DOHH2 (cell line): ENCODE results near the gene GNL1.

Experiments
- EZH2phosphoT487 ChIP-seq: fragments of 200-600 bp; sonication (generic); IDR thresholded peaks from 2 replicates; pipeline ENCODE4 v1.6.1; 2017; ENCODE audit warnings: borderline replicate concordance, mild to moderate bottlenecking, antibody characterized with exemption, low read length, moderate library complexity, mixed read lengths
- TF ChIP-seq, protein P1 (sequence below): fragments of 200-600 bp; sonication (generic); IDR thresholded peaks from one replicate; pipeline ENCODE4 v1.5.1; 2014; ENCODE audit warnings: antibody characterized with exemption, mild to moderate bottlenecking, low read depth, low read length; ENCODE audit not compliant: poor library complexity, severe bottlenecking

DNA sequence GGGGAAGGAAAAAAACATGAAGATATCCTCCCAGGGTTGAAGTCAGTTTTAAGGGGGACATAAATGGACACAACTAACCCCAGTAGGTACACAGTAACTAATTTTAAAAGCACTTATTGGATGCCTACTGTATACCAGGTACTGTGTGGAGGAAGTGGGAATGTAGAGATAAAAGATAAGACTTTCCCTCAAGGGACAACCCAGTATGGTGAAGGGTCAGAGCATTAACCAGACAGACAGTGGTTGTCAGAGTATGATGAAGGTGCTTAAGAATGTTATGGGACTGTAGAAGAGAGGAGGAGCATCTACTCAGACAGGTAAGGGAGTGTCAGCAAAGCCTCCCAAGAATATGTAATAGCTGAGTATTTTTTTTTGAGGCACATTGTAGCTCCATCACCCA is 15.9 kb upstream of the GNL1 start:
- TF ChIP-seq, protein P1, sequence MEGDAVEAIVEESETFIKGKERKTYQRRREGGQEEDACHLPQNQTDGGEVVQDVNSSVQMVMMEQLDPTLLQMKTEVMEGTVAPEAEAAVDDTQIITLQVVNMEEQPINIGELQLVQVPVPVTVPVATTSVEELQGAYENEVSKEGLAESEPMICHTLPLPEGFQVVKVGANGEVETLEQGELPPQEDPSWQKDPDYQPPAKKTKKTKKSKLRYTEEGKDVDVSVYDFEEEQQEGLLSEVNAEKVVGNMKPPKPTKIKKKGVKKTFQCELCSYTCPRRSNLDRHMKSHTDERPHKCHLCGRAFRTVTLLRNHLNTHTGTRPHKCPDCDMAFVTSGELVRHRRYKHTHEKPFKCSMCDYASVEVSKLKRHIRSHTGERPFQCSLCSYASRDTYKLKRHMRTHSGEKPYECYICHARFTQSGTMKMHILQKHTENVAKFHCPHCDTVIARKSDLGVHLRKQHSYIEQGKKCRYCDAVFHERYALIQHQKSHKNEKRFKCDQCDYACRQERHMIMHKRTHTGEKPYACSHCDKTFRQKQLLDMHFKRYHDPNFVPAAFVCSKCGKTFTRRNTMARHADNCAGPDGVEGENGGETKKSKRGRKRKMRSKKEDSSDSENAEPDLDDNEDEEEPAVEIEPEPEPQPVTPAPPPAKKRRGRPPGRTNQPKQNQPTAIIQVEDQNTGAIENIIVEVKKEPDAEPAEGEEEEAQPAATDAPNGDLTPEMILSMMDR: no peak
- TF ChIP-seq EZH2phosphoT487: no peak
